Lower lobe of right lung (tissue), 2 donors: ENCODE measurements around the gene TCF7L2. TPM values are rescaled to one million over a fixed set of nuclear protein-coding genes. Genes with fewer than 3 reads are reported as not detected.

Experiments used
- ATAC-seq, 2 donors: fragments of 200-7000 bp; cut with Tn5 transposase; one replicate each; pipeline ENCODE4 v1.9.1; 2020 to 2022; ENCODE audit warnings: mild to moderate bottlenecking in 2 of 2, moderate library complexity in 2 of 2
- DNase-seq: peaks from one replicate; pipeline ENCODE4 v3.0.0-alpha.2; 2020
- H3K27ac ChIP-seq: fragments of 200-600 bp; one replicate; pipeline ENCODE4 v1.8.0; 2022
- H3K27me3 ChIP-seq: fragments of 200-600 bp; one replicate; pipeline ENCODE4 v1.8.0; 2022; ENCODE audit warnings: low read depth
- H3K36me3 ChIP-seq: fragments of 200-600 bp; one replicate; pipeline ENCODE4 v1.8.0; 2022; ENCODE audit warnings: mild to moderate bottlenecking
- H3K4me1 ChIP-seq: fragments of 200-600 bp; one replicate; pipeline ENCODE4 v1.8.0; 2022
- H3K4me3 ChIP-seq: fragments of 200-600 bp; one replicate; pipeline ENCODE4 v1.8.0; 2022; ENCODE audit warnings: mild to moderate bottlenecking
- H3K9me3 ChIP-seq: fragments of 200-600 bp; one replicate; pipeline ENCODE4 v1.8.0; 2022
- CTCF ChIP-seq: fragments of 200-600 bp; IDR thresholded peaks from one replicate; pipeline ENCODE4 v1.8.0; 2022; ENCODE audit warnings: antibody characterized with exemption, mild to moderate bottlenecking
- intact Hi-C: fragments of 100-400 bp; cut with DNase I; formaldehyde crosslinking; loops from one replicate; pipeline ENCODE4 v1.11.0; 2022
- total RNA-seq: library from RNA; stranded (reverse); fragmentation: NEBNext Ultra II Directional; extraction: Animal tissue kit (Norgen Biotek cat#: 25700); gene quantifications from one replicate; pipeline ENCODE4 v1.2.1, GENCODE V29; 2021
- donor health status: DM: no; HTN: yes; CAD: no; lungs with severe emphysema.

TCF7L2 gene
- total RNA-seq, 1 donor from 2014 or later: 71.2 TPM

- no peaks in the 10 kb centered on the region for H3K4me1 ChIP-seq
- no peak overlapping the region for H3K27ac ChIP-seq
- H3K27me3 ChIP-seq: no peaks in the 10 kb centered on the region
- no peak for TF ChIP-seq CTCF
- DNase-seq (no peak), ATAC-seq (no peak)
- no peak overlapping the region for H3K4me3 ChIP-seq
- H3K36me3 ChIP-seq: no peaks in the 10 kb centered on the region
- intact Hi-C loops: no loop called here
- H3K9me3 ChIP-seq: no peaks in the 10 kb centered on the region
Measured at GRCh38 chr10:112911206-112911605, 38.8 kb upstream of the TCF7L2 start.

GRCh38 chr10:112912410-112912928 is 37.6 kb upstream of the TCF7L2 start:
- no peak for TF ChIP-seq CTCF
- ATAC-seq (no peak), DNase-seq (no peak)
- H3K36me3 ChIP-seq: no peaks in the 10 kb centered on the region
- intact Hi-C loops: no loop called here
- no peaks in the 10 kb centered on the region for H3K4me1 ChIP-seq
- H3K27ac ChIP-seq: no peak overlapping the region
- no peaks in the 10 kb centered on the region for H3K9me3 ChIP-seq
- no peak overlapping the region for H3K4me3 ChIP-seq
- H3K27me3 ChIP-seq: no peaks in the 10 kb centered on the region

- no peak for TF ChIP-seq CTCF
- no peak overlapping the region for H3K4me3 ChIP-seq
- H3K4me1 ChIP-seq: no peaks in the 10 kb centered on the region
- intact Hi-C loops: no loop called here
- no peaks in the 10 kb centered on the region for H3K9me3 ChIP-seq
- no peak overlapping the region for H3K27ac ChIP-seq
- H3K27me3 ChIP-seq: no peaks in the 10 kb centered on the region
- H3K36me3 ChIP-seq: no peaks in the 10 kb centered on the region
- ATAC-seq (no peak), DNase-seq (no peak)
Measured at GRCh38 chr10:112913255-112913654, 36.8 kb upstream of the TCF7L2 start.

- Histone ChIP-seq H3K36me3 (no peaks in the 10 kb centered on the region), H3K27ac (no peak overlapping the region), H3K4me3 (no peak overlapping the region), H3K9me3 (no peaks in the 10 kb centered on the region), H3K4me1 (no peaks in the 10 kb centered on the region), H3K27me3 (no peaks in the 10 kb centered on the region)
- no peak for ATAC-seq
- no peak for TF ChIP-seq CTCF
- no peak for DNase-seq
- intact Hi-C loops: no loop called here
Measured at GRCh38 chr10:112913661-112914287, 36.3 kb upstream of the TCF7L2 start.

- no peak for TF ChIP-seq CTCF
- DNase-seq: no peak
- Histone ChIP-seq H3K36me3 (no peaks in the 10 kb centered on the region), H3K27me3 (no peaks in the 10 kb centered on the region), H3K4me1 (no peaks in the 10 kb centered on the region), H3K9me3 (no peaks in the 10 kb centered on the region), H3K27ac (no peak overlapping the region), H3K4me3 (no peak overlapping the region)
- no peak for ATAC-seq
- intact Hi-C loops: no loop called here
Measured at GRCh38 chr10:112914288-112914952, 35.6 kb upstream of the TCF7L2 start.
